GM18508 (cell line): ENCODE data around the gene R3HDM1.
A peak's percentile ranks its signal among the peaks of the same experiment; 100 is the strongest.
"Not testable (repeated sequence)": the region's sequence is repeated elsewhere in the genome, so short reads cannot be mapped to it uniquely, and the experiment has no call there.

Experiments used
- ATAC-seq: cut with Tn5 transposase; IDR thresholded peaks from one replicate; pipeline ENCODE4 v1.9.1; 2021; ENCODE audit warnings: moderate number of reproducible peaks; ENCODE audit not compliant: insufficient read depth, unreplicated experiment

R3HDM1 gene

DNA sequence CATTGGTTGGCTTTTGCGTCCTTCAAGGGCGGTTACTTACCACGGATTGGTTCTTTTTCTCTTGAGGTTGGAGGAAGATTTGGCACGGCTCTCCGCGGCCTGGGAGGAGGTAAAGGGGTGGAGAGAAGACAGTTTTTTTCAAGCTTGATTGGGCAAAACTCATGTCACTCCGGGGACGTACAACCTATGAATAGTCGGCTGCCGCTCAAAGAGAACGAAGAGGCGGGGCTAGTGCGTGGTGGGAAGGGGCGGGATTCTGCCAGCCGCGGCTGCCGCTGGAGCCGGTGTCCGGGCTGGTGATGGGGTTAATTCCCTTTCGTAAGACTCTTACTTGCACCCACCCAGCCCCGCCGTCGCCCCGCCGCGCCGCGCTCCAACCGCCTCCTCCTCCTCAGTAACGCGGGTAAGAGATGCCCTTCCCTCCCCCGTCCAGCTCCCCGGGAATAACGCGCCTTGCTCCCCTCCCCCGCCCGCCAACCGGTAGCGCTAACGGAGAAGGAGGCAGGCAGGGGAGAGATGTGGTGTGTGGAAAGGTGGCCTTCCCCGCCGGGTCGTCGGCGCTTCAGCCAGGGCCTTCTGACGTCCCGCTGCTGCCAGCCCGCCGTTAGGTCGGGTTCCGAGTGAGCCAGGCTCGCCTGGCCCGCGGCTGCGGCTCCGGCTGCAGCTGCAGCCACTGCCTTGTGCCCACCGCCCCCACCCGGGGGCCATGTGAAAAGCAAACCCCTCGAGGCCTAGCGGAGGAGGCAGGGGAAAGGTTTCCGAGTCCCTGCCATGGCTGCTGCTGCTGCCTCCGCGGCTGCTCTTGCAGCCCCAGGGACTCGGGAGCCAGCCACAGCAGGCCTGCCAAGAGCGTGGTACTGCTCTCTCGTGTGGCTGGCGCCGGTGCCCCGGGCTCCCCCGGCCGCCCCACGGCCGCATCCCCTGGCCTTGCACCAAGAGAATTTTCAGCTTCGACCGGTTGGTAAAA, at the start of gene R3HDM1:
R3HDM1 (plus strand) TSS at position 254 of the 967 bp plus-strand sequence. CDS start 73,362 bp downstream, outside the sequence.
- ATAC-seq = peak; percentile 73

DNA sequence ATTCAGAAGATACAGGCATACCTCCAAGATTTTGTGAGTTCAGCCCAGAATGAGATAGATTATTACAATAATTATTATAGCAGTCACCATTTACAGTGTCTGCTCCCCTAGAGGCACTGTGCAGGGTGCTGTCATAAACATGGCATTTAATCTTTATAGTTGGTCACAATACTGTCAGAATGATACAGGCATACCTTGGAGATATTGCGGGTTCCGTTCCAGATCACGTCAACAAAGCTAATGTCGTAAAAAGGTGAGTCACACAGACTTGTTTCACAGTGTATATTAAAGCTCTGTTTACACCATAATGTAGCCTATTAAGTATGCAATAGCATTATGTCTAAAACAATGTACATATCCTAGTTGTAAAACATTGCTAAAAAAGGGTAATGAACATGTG, 45.8 kb upstream of the R3HDM1 start:
- ATAC-seq = no peak

DNA sequence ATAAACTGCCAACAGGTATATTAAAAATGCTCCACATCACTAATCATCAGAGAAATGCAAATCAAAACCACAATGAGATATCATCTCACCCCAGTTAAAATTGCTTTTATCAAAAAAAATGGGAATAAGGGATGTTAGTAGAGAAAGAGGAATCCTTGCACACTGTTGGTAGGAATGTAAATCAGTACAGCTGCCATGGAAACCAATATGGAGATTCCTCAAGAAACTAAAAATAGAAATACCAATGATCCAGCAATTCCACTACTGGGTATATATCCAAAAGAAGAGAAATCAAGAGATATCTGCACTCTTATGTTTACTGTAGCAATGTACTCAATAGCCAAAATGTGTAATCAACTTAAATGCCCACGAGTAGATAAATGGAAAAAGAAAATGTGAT, 40.9 kb upstream of the R3HDM1 start:
- ATAC-seq = no peak

DNA sequence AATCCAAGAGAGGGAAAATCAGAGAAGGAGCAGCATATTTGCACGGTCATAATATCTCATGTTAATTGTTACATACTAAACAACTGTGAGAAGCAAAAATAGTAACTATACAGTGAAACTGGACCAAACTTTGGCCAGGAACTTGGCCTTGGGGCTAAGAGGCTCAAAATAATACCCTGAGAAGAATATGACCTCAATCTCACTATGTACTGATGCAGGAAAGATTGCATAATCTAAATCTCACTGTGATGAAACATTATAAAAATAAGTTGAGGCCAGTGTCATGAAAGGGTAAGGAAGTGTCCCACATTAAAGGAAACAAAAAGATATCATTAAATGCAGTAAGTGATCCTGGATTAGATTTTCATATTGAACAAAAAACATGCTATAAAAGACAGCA, 36.8 kb upstream of the R3HDM1 start:
- no peak for ATAC-seq

DNA sequence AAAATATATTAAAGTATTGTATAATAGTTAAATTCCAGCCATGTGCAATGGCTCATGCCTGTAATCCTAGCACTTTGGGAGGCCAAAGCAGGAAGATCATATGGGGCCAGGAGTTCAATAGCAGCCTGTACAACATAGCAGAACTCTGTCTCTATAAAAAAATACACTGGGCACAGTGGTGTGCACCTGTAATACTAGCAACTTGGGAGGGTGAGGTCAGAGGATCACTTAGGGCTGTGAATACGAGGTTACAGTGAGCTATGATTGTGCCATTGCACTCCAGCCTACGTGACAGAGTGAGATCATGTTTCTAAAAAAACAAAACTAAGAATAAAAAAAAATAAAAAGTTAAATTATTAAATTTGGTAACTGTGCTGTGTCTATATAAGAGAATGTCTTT, 36.4 kb upstream of the R3HDM1 start:
- ATAC-seq = no peak

DNA sequence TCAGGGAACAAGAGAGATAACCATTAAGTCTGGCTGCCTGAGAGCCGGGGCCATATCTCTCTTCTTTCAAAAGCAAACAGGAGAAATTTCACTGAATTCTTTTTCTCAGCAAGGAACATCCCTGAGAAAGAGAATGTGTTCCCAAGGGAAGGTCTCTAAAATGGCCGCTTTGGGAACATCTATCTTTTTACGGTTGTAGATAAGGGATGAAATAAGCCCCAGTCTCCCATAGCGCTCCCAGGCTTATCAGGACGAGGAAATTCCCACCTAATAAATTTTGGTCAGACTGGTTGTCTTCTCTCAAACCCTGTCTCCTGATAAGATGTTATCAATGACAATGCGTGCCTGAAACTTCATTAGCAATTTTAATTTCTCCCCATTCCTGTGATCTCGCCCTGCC, 32.7 kb upstream of the R3HDM1 start:
- ATAC-seq = not testable (repeated sequence)

DNA sequence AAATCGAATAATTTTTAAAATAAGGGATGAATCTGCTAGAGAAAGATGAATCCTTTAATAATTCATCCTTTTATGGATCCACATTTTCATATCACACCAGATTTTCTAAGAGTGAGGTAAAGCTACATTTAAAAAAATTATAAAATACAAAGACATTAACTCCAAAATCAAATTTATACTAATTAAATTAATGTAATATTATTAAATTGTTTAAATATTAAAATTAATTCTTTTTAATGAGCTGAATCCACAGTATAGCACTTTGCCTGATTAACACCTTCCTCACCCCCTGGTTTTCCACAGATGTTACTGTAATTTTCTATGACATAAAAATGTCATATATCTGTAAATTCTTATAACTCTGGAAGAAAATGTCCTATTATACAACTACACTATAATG, 26.5 kb upstream of the R3HDM1 start:
- no peak for ATAC-seq

DNA sequence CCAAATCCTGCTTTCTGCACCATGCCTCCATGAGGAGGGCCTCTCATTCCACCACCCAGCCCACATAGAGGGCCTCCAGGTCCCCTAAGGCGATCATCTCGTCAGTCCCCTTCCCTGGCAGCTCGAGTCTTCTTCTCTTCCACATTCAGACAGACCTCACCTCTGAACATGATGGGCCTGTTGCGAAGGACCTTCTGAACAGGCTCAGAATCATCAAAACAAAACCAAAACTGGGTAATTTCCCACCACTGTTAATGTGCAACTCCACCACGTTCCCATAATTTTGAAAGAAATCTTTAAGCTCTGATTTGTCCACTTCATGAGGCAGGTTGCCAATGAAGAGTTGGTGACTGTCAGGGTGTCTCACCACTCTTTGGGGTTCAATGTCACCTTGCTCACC, 20.7 kb upstream of the R3HDM1 start:
- no peak for ATAC-seq

DNA sequence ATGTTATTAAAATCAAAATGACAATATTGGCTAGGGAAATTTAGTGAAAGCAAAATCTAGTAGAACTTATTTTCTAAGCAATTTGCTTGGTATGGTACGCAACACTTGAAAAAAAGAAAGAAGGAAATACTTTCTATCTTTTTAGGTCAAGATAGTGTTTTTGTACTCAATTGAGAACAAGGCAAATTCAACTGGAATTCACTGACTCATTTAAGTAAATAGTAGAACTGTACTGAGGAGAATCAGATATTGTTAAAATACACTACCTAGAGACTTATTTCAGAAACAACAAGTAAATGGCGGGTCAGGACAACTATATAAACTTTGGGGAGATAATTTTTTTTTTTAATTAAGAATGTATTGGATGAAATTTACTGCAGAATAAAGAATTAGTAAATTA, 19.2 kb upstream of the R3HDM1 start:
- ATAC-seq = no peak

DNA sequence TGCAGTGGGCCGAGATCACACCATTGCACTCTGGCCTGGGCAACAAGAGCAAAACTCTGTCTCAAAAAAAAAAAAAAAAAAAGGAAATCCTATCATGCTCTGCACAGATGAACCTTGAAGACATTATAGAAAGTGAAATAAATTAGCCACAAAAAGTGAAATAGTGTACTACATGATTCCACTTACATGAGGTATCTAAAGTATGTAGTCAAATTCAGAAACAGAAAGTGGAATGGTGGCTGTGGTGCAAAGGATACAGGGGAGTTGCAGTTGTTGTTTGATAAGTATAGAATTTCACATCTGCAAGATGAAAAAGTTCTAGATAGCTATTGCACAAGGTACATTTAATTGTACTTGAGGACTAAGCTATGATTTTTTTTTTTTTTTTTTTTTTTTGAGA, 5.5 kb upstream of the R3HDM1 start:
- no peak for ATAC-seq

DNA sequence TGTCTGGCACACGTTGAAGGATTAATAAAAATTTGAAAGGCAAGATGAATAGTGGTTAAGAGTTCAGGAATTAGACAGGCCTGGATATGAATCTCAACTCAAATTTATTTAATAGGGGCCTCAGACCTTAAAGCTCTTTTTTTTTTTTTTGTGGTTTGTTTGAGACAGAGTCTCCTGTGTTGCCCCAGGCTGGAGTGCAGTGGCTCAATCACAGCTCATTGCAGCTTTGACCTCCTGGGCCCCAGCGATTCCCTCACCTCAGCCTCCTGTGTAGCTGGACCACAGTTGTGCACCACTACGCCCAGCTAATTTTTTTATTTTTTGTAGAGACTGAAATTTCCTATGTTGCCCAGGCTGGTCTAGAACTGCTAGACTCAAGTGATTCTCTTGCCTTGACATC, 3.3 kb upstream of the R3HDM1 start:
- ATAC-seq = no peak

DNA sequence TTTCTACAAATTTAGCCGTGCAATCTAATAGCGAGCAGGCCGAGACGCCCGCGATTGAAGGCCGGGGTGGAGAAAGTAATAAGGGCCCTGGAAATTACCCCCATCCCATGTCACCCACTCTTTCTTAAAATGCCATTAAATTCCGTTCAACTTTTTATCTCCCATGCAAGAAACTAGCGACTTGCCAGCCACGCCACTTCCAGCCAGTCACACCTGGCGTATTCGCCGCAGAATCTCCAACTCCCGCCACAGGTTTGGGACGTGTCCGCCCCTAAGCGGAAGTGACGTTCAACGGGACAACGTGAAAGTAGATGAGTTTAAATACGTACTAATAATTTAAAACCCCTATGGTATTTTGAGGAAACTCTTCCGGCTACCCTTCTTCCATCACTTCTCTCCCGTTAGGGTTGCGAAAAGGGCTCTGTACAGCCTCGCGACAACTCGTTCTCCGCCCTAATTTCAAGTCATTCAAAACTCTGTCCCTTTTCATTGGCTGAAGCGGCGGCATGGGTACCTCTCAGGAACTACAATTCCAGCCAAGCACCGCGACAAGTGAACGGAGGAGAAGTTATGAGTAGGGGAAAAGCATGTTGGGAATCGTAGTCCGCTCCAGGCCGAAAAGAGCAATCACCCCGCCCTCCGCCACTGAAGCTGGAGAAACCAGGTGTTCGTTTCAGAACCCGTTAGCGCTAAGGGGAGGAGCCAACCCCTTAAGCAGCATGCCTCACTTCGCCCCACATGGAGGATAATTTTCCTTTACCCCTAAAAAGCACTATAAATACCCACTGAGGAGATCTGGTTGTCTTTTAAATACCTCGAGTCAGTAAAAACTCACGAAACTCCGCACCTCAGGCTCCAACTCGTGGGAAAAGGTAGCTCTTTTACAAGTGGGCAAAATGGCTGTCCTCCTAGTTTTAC, 712 bp upstream of the R3HDM1 start, which contains the start of gene ZRANB3:
ZRANB3 (minus strand) TSS at position 906 of the 918 bp plus-strand sequence.
- peak; percentile 45 for ATAC-seq

DNA sequence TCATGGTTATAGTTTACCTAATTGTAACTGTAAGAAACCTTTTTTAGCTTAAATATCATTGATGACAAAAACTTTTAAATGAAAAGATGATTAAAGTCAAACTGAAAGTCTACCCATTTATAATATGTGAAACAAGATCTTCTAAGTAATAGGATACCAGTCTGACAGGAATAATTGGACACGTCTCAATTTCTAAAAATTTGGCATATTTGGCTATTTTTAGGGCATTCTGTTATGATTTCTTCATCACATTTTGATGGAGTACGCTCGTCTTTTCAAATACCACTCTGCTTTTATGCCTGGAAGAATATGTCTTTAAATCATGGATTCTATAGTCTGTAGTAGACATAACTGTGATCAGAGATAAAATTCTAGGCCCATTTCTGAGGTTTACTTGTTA, 1.3 kb downstream of the R3HDM1 start:
- ATAC-seq = no peak

DNA sequence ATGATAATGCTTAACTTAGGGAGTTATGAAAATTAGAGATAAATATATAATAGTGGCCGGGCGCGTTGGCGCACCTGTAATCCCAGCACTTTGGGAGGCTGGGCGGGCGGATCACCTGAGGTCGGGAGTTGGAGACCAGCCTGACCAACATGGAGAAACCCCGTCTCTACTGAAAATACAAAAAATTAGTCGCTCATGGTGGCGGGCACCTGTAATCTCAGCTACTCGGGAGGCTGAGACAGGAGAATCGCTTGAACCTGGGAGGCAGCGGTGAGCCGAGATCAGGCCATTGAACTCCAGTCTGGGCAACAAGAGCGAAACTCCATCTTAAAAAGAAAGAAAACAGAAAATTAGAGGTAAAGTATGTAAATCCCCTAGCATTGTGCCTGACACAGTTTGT, 2.3 kb downstream of the R3HDM1 start:
- not testable (repeated sequence) for ATAC-seq

DNA sequence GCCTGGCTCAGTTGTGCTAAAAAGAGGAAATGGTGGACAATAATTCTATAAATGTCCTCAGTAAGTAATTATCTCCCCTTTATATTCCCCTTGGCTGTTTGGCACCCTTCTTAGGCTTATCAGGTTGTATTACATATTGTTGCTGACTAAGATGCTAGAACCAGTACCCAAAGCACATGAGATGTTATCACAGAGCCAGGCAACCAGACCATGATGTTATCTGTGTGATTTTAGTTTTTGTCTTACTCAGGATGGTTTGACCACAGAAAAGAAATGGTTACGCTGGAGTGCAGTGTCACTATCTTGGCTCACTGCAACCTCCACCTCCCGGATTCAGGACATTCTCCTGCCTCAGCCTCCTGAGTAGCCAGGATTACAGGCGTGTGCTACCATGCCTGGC, 15.2 kb downstream of the R3HDM1 start:
- no peak for ATAC-seq

DNA sequence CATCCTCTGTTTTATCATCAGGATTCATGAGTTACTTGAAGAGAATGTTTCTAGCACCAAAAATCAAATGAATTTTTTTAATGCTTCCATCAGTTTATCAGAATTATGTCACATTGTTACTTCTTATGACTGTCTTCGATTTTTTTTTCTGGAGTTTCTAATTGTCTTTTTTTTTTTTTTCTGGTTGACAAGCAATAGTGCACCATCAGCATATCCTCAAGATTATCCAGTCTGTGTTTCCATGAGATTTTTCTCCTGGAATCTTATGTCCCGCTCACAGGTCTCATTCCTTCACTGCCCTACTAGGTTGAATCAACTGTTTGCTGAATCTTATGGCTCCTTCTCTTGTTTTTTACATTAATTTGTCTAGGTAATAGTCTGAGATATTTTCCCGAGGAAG, 16.0 kb downstream of the R3HDM1 start:
- no peak for ATAC-seq

DNA sequence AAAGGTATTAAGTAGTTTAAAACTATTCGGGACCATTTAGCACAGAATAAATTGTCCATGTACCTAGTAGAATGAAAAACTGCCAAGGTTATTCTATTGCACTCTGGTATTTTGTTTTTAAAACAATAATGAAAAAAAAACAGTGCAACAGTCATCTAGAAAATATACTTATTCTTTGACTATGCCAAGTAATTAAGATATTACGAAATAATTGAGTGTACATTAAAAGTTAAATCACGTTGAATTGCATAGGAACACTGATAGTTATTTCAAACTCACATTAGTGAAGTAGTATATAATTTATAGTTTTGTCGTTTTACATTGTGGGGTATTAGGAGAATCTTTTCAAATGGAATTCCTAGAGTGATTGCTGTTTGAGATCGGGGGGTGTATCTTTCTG, 20.1 kb downstream of the R3HDM1 start:
- ATAC-seq = no peak

DNA sequence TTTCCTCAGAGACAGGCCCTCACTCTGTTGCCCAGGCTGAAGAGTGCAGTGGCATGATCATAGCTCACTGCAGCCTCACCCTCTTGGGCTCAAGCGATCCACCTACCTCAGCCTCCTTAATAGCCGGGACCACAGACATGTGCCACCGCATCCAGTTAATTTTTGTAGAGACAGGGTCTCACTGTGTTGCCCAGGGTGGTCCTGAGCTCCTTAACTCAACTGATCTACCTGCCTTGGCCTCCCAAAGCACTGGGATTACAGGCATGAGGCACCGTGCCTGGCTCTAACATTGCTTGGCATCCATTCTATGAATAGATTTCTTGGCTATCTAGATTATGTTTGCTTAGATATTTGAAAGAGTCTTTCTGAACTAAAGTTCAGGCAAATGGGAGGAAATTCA, 21.6 kb downstream of the R3HDM1 start:
- no peak for ATAC-seq

DNA sequence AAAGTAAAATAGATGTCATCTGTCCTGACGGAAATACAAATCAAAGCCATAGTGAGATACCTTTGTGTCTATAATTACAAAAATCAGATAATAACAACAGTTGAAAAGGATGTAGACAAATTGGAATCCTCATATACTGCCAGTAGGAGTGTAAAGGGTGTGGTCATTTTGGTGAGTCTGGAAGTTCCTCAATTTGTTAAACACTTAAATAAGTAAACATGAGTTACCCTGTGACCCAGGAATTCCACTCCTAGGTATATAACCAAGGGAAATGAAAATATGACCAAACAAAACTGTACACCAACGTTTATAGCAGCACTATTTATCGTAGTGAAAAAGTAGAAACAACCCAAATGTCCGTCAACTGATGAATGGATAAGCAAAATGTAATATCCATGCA, 24.0 kb downstream of the R3HDM1 start:
- ATAC-seq = no peak

DNA sequence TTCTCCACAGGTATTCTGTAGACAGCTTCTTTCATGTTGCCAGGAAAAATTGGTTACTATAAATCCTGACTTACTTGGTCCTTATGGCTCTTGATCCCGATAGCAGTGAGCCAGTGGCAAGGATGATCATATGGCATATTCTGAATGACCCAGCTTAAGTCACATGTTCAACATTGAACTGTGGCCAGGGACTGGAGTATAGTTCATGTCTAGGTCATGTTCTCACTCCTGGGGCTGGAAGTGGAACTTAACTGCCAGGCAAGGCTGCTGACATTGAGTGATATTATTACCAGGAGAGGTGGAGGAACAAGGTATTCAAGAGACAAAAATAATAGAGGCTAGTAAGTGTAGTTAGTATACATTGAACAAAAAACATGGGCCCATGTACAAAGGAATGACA, 26.2 kb downstream of the R3HDM1 start:
- ATAC-seq = no peak

DNA sequence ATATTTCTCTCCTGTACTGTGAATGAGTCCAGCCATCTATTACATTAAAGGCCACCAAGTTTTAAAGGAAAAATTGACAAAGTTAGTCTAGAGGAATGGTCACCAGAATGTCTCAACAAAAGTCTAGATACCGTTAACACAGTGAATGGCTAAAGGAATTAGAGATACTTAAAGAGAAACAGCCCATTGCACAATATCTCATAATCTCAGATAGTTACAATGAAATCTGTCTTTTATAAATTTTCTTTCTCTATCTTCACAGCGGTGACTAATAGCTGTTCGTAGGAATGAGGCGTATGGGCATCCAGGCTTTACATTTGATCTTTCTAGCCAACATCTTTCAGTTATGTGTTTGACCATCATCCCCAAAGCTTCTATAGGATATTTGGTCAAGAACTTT, 30.6 kb downstream of the R3HDM1 start:
- ATAC-seq = no peak
